Subcutaneous adipose tissue (tissue), 4 donors: ENCODE results near the gene REXO1. TPM values are rescaled to one million over a fixed set of nuclear protein-coding genes. Genes with fewer than 3 reads are reported as not detected.
"Not testable (repeated sequence)": the region's sequence is repeated elsewhere in the genome, so short reads cannot be mapped to it uniquely, and the experiment has no call there.

ENCODE experiments used
- CTCF ChIP-seq: fragments of 450-650 bp; IDR thresholded peaks from one replicate; pipeline ENCODE4 v1.5.1; 2016; ENCODE audit warnings: low read depth, mild to moderate bottlenecking, control low read depth, antibody characterized with exemption, moderate library complexity
- total RNA-seq, 4 donors: library from RNA; depleted of rRNA; stranded (reverse); fragments of >200 nt; gene quantifications; one replicate each; pipeline ENCODE4 v1.1.0, GENCODE V29; 2016

The REXO1 gene
- total RNA-seq = 10 to 100 TPM; 12.3 to 30.5 (median 20.1) TPM

- TF ChIP-seq CTCF = no peak
Observed at GRCh38 chr19:1848399-1849131, at the start of gene REXO1. TSS of gene REXO1 (minus strand) at chr19:1848483. CDS start at chr19:1848358, 125 bp downstream.

GRCh38 chr19:1896508-1896907 is 48.2 kb upstream of the REXO1 start:
- no peak for TF ChIP-seq CTCF

GRCh38 chr19:1893791-1894190 is 45.5 kb upstream of the REXO1 start:
- no peak for TF ChIP-seq CTCF

- TF ChIP-seq CTCF = no peak
Observed at GRCh38 chr19:1889907-1890306, 41.6 kb upstream of the REXO1 start.

GRCh38 chr19:1888385-1888784 is 40.1 kb upstream of the REXO1 start:
- TF ChIP-seq CTCF = no peak

GRCh38 chr19:1885398-1886119 is 37.3 kb upstream of the REXO1 start, which contains the start of gene ABHD17A:
TSS of gene ABHD17A (minus strand) at chr19:1885496. CDS start at chr19:1881566, 3,930 bp downstream.
- not testable (repeated sequence) for TF ChIP-seq CTCF

GRCh38 chr19:1884719-1885334 is 36.5 kb upstream of the REXO1 start:
- no peak for TF ChIP-seq CTCF
